Measurements from ENCODE around the gene MYOCD. TPM values are rescaled to one million over a fixed set of nuclear protein-coding genes. Genes with fewer than 3 reads are reported as not detected.

The MYOCD gene
- total and polyA plus RNA-seq, 7 donors = 0.46 to 168 (median 108) TPM

- Histone ChIP-seq H3K4me3 (no peak overlapping the region), H3K9me3 (no peaks in the 10 kb centered on the region), H3K27me3 (no peaks in the 10 kb centered on the region), H3K27ac (no peak overlapping the region), H3K36me3 (no peaks in the 10 kb centered on the region), H3K4me1 (peaks cover 0 to 7% (median 0%) of the 10 kb centered on the region in 4 donors)
- TF ChIP-seq EP300 (IDR thresholded peaks at IDR 0.05) (no peak), POLR2AphosphoS5 (IDR thresholded peaks at IDR 0.05) (no peak)
- DNase-seq = no peak
- WGBS, 2 donors = 92 to 94% methylated on average over 3 of the region's 3 CpGs
- intact Hi-C loops (cut with DNase I) = no loop called here
Measured at GRCh38 chr17:12648498-12648897, 17.2 kb upstream of the MYOCD start.

- H3K27me3 ChIP-seq = no peaks in the 10 kb centered on the region
- intact Hi-C loops (cut with DNase I) = no loop called here
- no peaks in the 10 kb centered on the region for H3K36me3 ChIP-seq
- TF ChIP-seq POLR2A (IDR thresholded peaks at IDR 0.05) (no peak), CTCF (IDR thresholded peaks at IDR 0.05) (no peak), EP300 (IDR thresholded peaks at IDR 0.05) (no peak), POLR2AphosphoS5 (IDR thresholded peaks at IDR 0.05) (no peak)
- H3K4me3 ChIP-seq = no peak overlapping the region
- no peaks in the 10 kb centered on the region for H3K9me3 ChIP-seq
- no peak for DNase-seq
- peaks cover 0 to 16% (median 4%) of the 10 kb centered on the region in 4 donors for H3K4me1 ChIP-seq
- 91 to 94% methylated on average over 4 of the region's 4 CpGs for WGBS, 2 donors
- no peak overlapping the region for H3K27ac ChIP-seq
Measured at GRCh38 chr17:12655936-12656335, 9.8 kb upstream of the MYOCD start.

- Histone ChIP-seq H3K4me3 (no peak overlapping the region), H3K27me3 (no peaks in the 10 kb centered on the region), H3K4me1 (peaks cover 0 to 13% (median 4%) of the 10 kb centered on the region in 4 donors), H3K27ac (no peak overlapping the region), H3K36me3 (no peaks in the 10 kb centered on the region), H3K9me3 (no peaks in the 10 kb centered on the region)
- intact Hi-C loops (cut with DNase I) = no loop called here
- DNase-seq = no peak
- no peak for TF ChIP-seq EP300 (IDR thresholded peaks at IDR 0.05)
- no peak for TF ChIP-seq POLR2A (IDR thresholded peaks at IDR 0.05)
- no peak for TF ChIP-seq POLR2AphosphoS5 (IDR thresholded peaks at IDR 0.05)
- WGBS, 2 donors = 84 to 88% methylated on average over 2 of the region's 2 CpGs
Measured at GRCh38 chr17:12656354-12656753, 9.3 kb upstream of the MYOCD start.

GRCh38 chr17:12659500-12659899, 6.2 kb upstream of the MYOCD start:
- Histone ChIP-seq H3K4me1 (peaks cover 0 to 25% (median 11%) of the 10 kb centered on the region in 4 donors), H3K9me3 (no peaks in the 10 kb centered on the region), H3K36me3 (no peaks in the 10 kb centered on the region), H3K4me3 (no peak overlapping the region), H3K27me3 (no peaks in the 10 kb centered on the region), H3K27ac (peak overlapping the region in 1 of 4 donors; percentile 28)
- no peak for DNase-seq
- no peak for TF ChIP-seq POLR2A (IDR thresholded peaks at IDR 0.05)
- intact Hi-C loops (cut with DNase I) = no loop called here
- WGBS, 2 donors = 91 to 92% methylated on average over 1 of the region's 1 CpG

GRCh38 chr17:12664252-12664651, 1.4 kb upstream of the MYOCD start:
- Histone ChIP-seq H3K4me3 (peak overlapping the region in 3 of 4 donors; percentile 68 to 87 (median 71)), H3K4me1 (peaks cover 0 to 36% (median 14%) of the 10 kb centered on the region in 4 donors), H3K27me3 (peaks cover 0 to 4% (median 0%) of the 10 kb centered on the region in 3 donors), H3K36me3 (no peaks in the 10 kb centered on the region), H3K27ac (peak overlapping the region; percentile 88 to 97 (median 92)), H3K9me3 (no peaks in the 10 kb centered on the region)
- WGBS, 2 donors = 78 to 79% methylated on average over 11 of the region's 11 CpGs
- DNase-seq = no peak
- intact Hi-C loops (cut with DNase I) = loop anchor here (2.0 kb wide), 1 partner anchor 79 kb away; no protein-coding TSS in a partner anchor
- TF ChIP-seq POLR2AphosphoS5 (IDR thresholded peaks at IDR 0.05) (no peak), POLR2A (IDR thresholded peaks at IDR 0.05) (no peak), CTCF (IDR thresholded peaks at IDR 0.05) (no peak), EP300 (IDR thresholded peaks at IDR 0.05) (no peak)

GRCh38 chr17:12664894-12665262, 812 bp upstream of the MYOCD start:
- Histone ChIP-seq H3K27me3 (peaks cover 0 to 4% (median 0%) of the 10 kb centered on the region in 3 donors), H3K4me1 (peaks cover 0 to 36% (median 15%) of the 10 kb centered on the region in 4 donors), H3K9me3 (no peaks in the 10 kb centered on the region), H3K4me3 (peak overlapping the region; percentile 68 to 87 (median 74)), H3K27ac (peak overlapping the region; percentile 88 to 97 (median 92)), H3K36me3 (no peaks in the 10 kb centered on the region)
- no peak for TF ChIP-seq POLR2A (IDR thresholded peaks at IDR 0.05)
- no peak for TF ChIP-seq EP300 (IDR thresholded peaks at IDR 0.05)
- no peak for TF ChIP-seq POLR2AphosphoS5 (IDR thresholded peaks at IDR 0.05)
- no peak for TF ChIP-seq CTCF (IDR thresholded peaks at IDR 0.05)
- 10 to 12% methylated on average over 11 of the region's 11 CpGs for WGBS, 2 donors
- no peak for DNase-seq
- intact Hi-C loops (cut with DNase I) = loop anchor here (2.0 kb wide), 1 partner anchor 78 kb away; no protein-coding TSS in a partner anchor

Data from sigmoid colon (tissue), 7 donors.